GM21723 (cell line): ENCODE results near the gene OCA2.
"Not testable (repeated sequence)": the region's sequence is repeated elsewhere in the genome, so short reads cannot be mapped to it uniquely, and the experiment has no call there.

ENCODE experiments used
- ATAC-seq: cut with Tn5 transposase; IDR thresholded peaks from one replicate; pipeline ENCODE4 v1.9.1; 2021; ENCODE audit warnings: mild to moderate bottlenecking, moderate library complexity; ENCODE audit not compliant: unreplicated experiment

Gene OCA2

GRCh38 chr15:27744641-27745040, 354.5 kb downstream of the OCA2 start:
- no peak for ATAC-seq

GRCh38 chr15:27743638-27744037, 355.5 kb downstream of the OCA2 start:
- ATAC-seq: no peak

- no peak for ATAC-seq
These were observed 356.2 kb downstream of the OCA2 start for GRCh38 chr15:27742751-27743477.

- no peak for ATAC-seq
These were observed 357.8 kb downstream of the OCA2 start for GRCh38 chr15:27741226-27741860.

- ATAC-seq: no peak
These were observed 364.2 kb downstream of the OCA2 start for GRCh38 chr15:27734785-27735495.

GRCh38 chr15:27731776-27732175, 367.3 kb downstream of the OCA2 start:
- no peak for ATAC-seq

GRCh38 chr15:27730868-27731267, 368.2 kb downstream of the OCA2 start:
- ATAC-seq: no peak

- ATAC-seq: no peak
These were observed 373.4 kb downstream of the OCA2 start for GRCh38 chr15:27725731-27726130.

GRCh38 chr15:27723821-27724220, 375.3 kb downstream of the OCA2 start:
- ATAC-seq: no peak

- no peak for ATAC-seq
These were observed 377.0 kb downstream of the OCA2 start for GRCh38 chr15:27722102-27722501.

- ATAC-seq: no peak
These were observed 384.4 kb downstream of the OCA2 start for GRCh38 chr15:27714675-27715074.

GRCh38 chr15:27713850-27714249, 385.3 kb downstream of the OCA2 start:
- ATAC-seq: not testable (repeated sequence)

GRCh38 chr15:27707257-27707656, 391.9 kb downstream of the OCA2 start:
- no peak for ATAC-seq

GRCh38 chr15:27706300-27706699, 392.8 kb downstream of the OCA2 start:
- no peak for ATAC-seq

GRCh38 chr15:27705056-27705455, 394.1 kb downstream of the OCA2 start:
- no peak for ATAC-seq
